Urinary bladder (tissue), 4 donors: ENCODE measurements around the gene DBP. TPM values are rescaled to one million over a fixed set of nuclear protein-coding genes. Genes with fewer than 3 reads are reported as not detected.
"Not testable (repeated sequence)": the region's sequence is repeated elsewhere in the genome, so short reads cannot be mapped to it uniquely, and the experiment has no call there.

Source experiments
- DNase-seq: peaks from one replicate; pipeline ENCODE4 v3.0.0-alpha.2; 2015; ENCODE audit errors: extremely low spot score
- H3K27ac ChIP-seq: one replicate; pipeline ENCODE4 v1.5.1; 2013; ENCODE audit warnings: low read depth, mild to moderate bottlenecking, moderate library complexity
- H3K36me3 ChIP-seq: one replicate; pipeline ENCODE4 v1.6.1; 2013; ENCODE audit warnings: mild to moderate bottlenecking, moderate library complexity; ENCODE audit not compliant: insufficient read depth
- H3K4me1 ChIP-seq: one replicate; pipeline ENCODE4 v1.6.1; 2013; ENCODE audit warnings: mild to moderate bottlenecking, moderate library complexity; ENCODE audit not compliant: insufficient read depth
- H3K4me3 ChIP-seq: one replicate; pipeline ENCODE4 v1.5.1; 2013; ENCODE audit warnings: low read depth, low read length
- WGBS: extraction: QIAGEN DNeasy Blood & Tissue Kit; methylation state at CpG from one replicate; pipeline ENCODE4 v1.1.7; 2013; 5-methylcytosine and 5-hydroxymethylcytosine counted together
- polyA plus RNA-seq: library from polyadenylated mRNA; stranded (reverse); fragments of 200-250 nt; gene quantifications from one replicate; pipeline ENCODE4 v1.2.3, GENCODE V29; 2013
- total RNA-seq: library from RNA; depleted of rRNA; stranded (reverse); fragments of >200 nt; gene quantifications from one replicate; pipeline ENCODE4 v1.2.3, GENCODE V29; 2014
- donor health status: healthy with polysubstance abuse.
- donor health status: healthy.

The DBP gene
- 4.6 TPM for total RNA-seq
- 12.3 TPM for polyA plus RNA-seq

- DNase-seq: no peak
- under 1% methylated on average over 40 of the region's 40 CpGs for WGBS
- Histone ChIP-seq H3K27ac (peak within 1 kb of the TSS; percentile 95), H3K4me3 (peak within 1 kb of the TSS; percentile 60), H3K36me3 (no peaks in the 10 kb centered on the region), H3K4me1 (no peaks in the 10 kb centered on the region)
These were observed at the start of gene DBP for GRCh38 chr19:48636859-48637448. Gene DBP (minus strand): TSS chr19:48637379. CDS start chr19:48636994, 385 bp downstream.

GRCh38 chr19:48686637-48687036, 49.5 kb upstream of the DBP start:
- H3K36me3 ChIP-seq, H3K4me3 ChIP-seq, DNase-seq, H3K4me1 ChIP-seq, H3K27ac ChIP-seq: not testable (repeated sequence)
- 94% methylated on average over 7 of the region's 7 CpGs for WGBS

DNA sequence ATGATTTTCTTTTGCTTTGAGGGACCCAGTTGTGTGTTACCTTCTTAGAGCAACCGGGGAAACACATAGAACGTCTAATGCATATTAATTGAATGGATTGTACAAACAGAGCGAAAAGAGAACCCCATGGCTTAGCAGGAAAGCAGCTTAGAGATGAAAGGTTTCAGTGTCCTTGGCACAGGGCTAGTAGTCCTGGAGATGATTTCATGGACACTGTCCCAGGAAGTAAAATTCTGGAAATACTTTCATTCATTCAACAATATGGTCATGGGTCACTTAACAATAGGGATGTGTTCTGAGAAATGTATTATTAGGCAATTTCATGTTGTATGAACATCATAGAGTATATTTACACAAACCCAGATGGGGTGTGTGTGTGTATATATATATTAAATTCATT, 48.9 kb upstream of the DBP start:
- no peaks in the 10 kb centered on the region for H3K36me3 ChIP-seq
- no peak overlapping the region for H3K27ac ChIP-seq
- DNase-seq: no peak
- H3K4me3 ChIP-seq: no peak overlapping the region
- 71% methylated on average over 3 of the region's 3 CpGs for WGBS
- no peaks in the 10 kb centered on the region for H3K4me1 ChIP-seq

DNA sequence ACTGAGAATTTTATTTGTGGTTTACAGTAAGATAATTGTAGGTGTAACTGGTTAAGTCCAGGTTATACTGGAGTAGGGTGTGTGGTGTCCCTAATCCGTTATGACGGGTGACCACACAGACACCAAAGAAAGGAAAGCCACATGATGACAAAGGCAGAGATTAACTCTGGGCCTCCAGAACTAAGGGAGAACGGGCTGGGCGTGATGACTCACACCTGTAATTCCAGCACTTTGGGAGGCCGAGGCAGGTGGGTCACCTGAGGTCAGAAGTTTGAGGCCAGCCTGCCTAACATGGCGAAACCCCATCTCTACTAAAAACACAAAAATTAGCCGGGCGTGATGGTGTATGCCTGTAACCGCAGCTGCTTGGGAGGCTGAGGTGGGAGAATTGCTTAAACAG, 48.4 kb upstream of the DBP start:
- Histone ChIP-seq H3K4me3 (no peak overlapping the region), H3K4me1 (no peaks in the 10 kb centered on the region), H3K36me3 (no peaks in the 10 kb centered on the region), H3K27ac (no peak overlapping the region)
- 87% methylated on average over 9 of the region's 9 CpGs for WGBS
- DNase-seq: no peak

GRCh38 chr19:48683349-48683748, 46.2 kb upstream of the DBP start:
- Histone ChIP-seq H3K27ac (no peak overlapping the region), H3K36me3 (no peaks in the 10 kb centered on the region), H3K4me3 (no peak overlapping the region), H3K4me1 (no peaks in the 10 kb centered on the region)
- 53% methylated on average over 11 of the region's 11 CpGs for WGBS
- no peak for DNase-seq

GRCh38 chr19:48681127-48681470, 43.9 kb upstream of the DBP start:
- 83% methylated on average over 7 of the region's 7 CpGs for WGBS
- H3K4me1 ChIP-seq: no peaks in the 10 kb centered on the region
- H3K4me3 ChIP-seq: no peak overlapping the region
- H3K27ac ChIP-seq: no peak overlapping the region
- no peaks in the 10 kb centered on the region for H3K36me3 ChIP-seq
- no peak for DNase-seq

GRCh38 chr19:48680436-48681126, 43.4 kb upstream of the DBP start:
- WGBS: 90% methylated on average over 45 of the region's 45 CpGs
- Histone ChIP-seq H3K4me1 (no peaks in the 10 kb centered on the region), H3K4me3 (no peak overlapping the region), H3K27ac (no peak overlapping the region), H3K36me3 (no peaks in the 10 kb centered on the region)
- DNase-seq: no peak

DNA sequence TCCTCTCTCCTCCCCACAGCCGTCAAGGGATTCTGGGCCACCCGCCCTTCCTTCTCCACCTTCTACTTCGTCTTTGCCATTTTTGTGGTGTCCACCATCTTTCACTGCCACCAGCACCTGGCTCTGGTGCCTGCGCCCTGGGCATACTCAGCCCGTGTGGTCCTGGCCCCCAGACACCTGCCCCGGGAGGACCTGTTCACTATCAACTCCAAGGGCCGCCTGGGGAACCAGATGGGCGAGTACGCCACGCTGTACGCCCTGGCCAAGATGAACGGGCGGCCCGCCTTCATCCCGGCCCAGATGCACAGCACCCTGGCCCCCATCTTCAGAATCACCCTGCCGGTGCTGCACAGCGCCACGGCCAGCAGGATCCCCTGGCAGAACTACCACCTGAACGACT, 42.8 kb upstream of the DBP start:
- H3K27ac ChIP-seq, DNase-seq, H3K4me3 ChIP-seq, H3K36me3 ChIP-seq, H3K4me1 ChIP-seq: not testable (repeated sequence)
- 97% methylated on average over 16 of the region's 19 CpGs for WGBS

GRCh38 chr19:48678201-48678600, 41.0 kb upstream of the DBP start:
- Histone ChIP-seq H3K4me3 (no peak overlapping the region), H3K36me3 (no peaks in the 10 kb centered on the region), H3K4me1 (no peaks in the 10 kb centered on the region), H3K27ac (no peak overlapping the region)
- no peak for DNase-seq
- WGBS: 71% methylated on average over 4 of the region's 4 CpGs

DNA sequence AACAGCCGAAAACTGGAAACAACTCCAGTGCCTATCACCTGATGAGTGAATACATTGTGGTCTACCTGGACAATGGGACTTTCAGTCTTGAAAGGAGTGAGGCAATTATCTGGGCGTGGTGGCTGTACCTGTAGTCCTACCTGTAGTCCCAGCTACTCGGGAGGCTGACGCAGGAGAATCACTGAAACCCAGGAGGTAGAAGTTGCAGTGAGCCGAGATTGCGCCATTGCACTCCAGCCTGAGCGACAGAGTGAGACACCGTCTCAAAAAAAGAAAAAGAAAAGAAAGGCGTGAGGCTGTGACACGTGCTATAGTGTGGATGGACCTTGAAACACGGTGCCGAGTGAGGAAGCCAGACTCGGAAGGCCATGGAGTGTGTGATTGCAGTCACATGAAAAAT, 39.7 kb upstream of the DBP start:
- 93% methylated on average over 13 of the region's 13 CpGs for WGBS
- Histone ChIP-seq H3K27ac (no peak overlapping the region), H3K36me3 (no peaks in the 10 kb centered on the region), H3K4me1 (no peaks in the 10 kb centered on the region), H3K4me3 (no peak overlapping the region)
- DNase-seq: no peak

GRCh38 chr19:48676487-48676886, 39.3 kb upstream of the DBP start:
- 93% methylated on average over 17 of the region's 17 CpGs for WGBS
- no peaks in the 10 kb centered on the region for H3K4me1 ChIP-seq
- DNase-seq: no peak
- no peaks in the 10 kb centered on the region for H3K36me3 ChIP-seq
- no peak overlapping the region for H3K27ac ChIP-seq
- H3K4me3 ChIP-seq: no peak overlapping the region

GRCh38 chr19:48674921-48675824, 38.0 kb upstream of the DBP start:
- Histone ChIP-seq H3K4me3 (no peak overlapping the region), H3K4me1 (no peaks in the 10 kb centered on the region), H3K27ac (no peak overlapping the region), H3K36me3 (no peaks in the 10 kb centered on the region)
- 38% methylated on average over 28 of the region's 28 CpGs for whole genome bisulfite sequencing
- peak; percentile 59 for DNase-seq

GRCh38 chr19:48674216-48674809, 37.1 kb upstream of the DBP start:
- Histone ChIP-seq H3K36me3 (no peaks in the 10 kb centered on the region), H3K4me3 (no peak overlapping the region), H3K27ac (no peak overlapping the region), H3K4me1 (no peaks in the 10 kb centered on the region)
- 83% methylated on average over 19 of the region's 19 CpGs for WGBS
- DNase-seq: no peak
